Panc1 (cell line): ENCODE measurements around the gene RNF215. TPM values are rescaled to one million over a fixed set of nuclear protein-coding genes. Genes with fewer than 3 reads are reported as not detected.

ENCODE experiments used
- ATAC-seq: fragments of 200-7000 bp; cut with Tn5 transposase; 2 replicates; pipeline ENCODE4 v1.9.1; 2020; ENCODE audit warnings: mild to moderate bottlenecking, moderate library complexity
- BruUV-seq: library from RNA; stranded (reverse); fragments of 400-500 nt; replicated peaks from 2 replicates; lab custom pipeline; 2021; lab: Mats Ljungman, UMichigan
- CTCF ChIA-PET: fragments of 300-600 bp; sonication (Branson Sonifier 250); formaldehyde crosslinking; loops from one replicate; lab custom pipeline; 2022; ENCODE audit warnings: antibody characterized with exemption; lab: Charles Lee
- POLR2A ChIA-PET: fragments of 300-600 bp; sonication (Branson Sonifier 250); formaldehyde crosslinking; loops from one replicate; lab custom pipeline; 2022; ENCODE audit warnings: antibody characterized with exemption; lab: Charles Lee
- DNase-seq: peaks from one replicate; pipeline ENCODE4 v3.0.0-alpha.2; 2010; ENCODE audit warnings: low read depth, low spot score
- H3K27ac ChIP-seq: 2 replicates; pipeline ENCODE4 v1.5.1; 2011; ENCODE audit warnings: mild to moderate bottlenecking, low read length, inconsistent platforms
- H3K27me3 ChIP-seq: fragments of 200-500 bp; sonication (Bioruptor generic); 2 replicates; pipeline ENCODE4 v1.6.0; 2014; ENCODE audit warnings: low read length, inconsistent platforms; ENCODE audit not compliant: control insufficient read depth, insufficient read depth
- H3K36me3 ChIP-seq: fragments of 200-500 bp; sonication (Bioruptor generic); 2 replicates; pipeline ENCODE4 v1.5.1; 2014; ENCODE audit warnings: inconsistent platforms, mild to moderate bottlenecking, low read length, moderate library complexity; ENCODE audit not compliant: control insufficient read depth, insufficient read depth
- H3K4me1 ChIP-seq: 2 replicates; pipeline ENCODE4 v1.5.1; 2011; ENCODE audit warnings: inconsistent platforms, mild to moderate bottlenecking, low read length, moderate library complexity; ENCODE audit not compliant: control insufficient read depth, insufficient read depth
- H3K4me3 ChIP-seq, 2 experiments: 2 replicates each; pipeline ENCODE4 v1.5.1; 2011 to 2012; ENCODE audit warnings: low read depth in 2 of 2, low read length in 2 of 2, mild to moderate bottlenecking in 2 of 2, inconsistent platforms in 1 of 2, moderate library complexity in 1 of 2
- H3K9me3 ChIP-seq: fragments of 200-500 bp; sonication (Bioruptor generic); 2 replicates; pipeline ENCODE4 v1.5.1; 2014; ENCODE audit warnings: low read depth, mild to moderate bottlenecking, inconsistent platforms, low read length, moderate library complexity; ENCODE audit not compliant: control insufficient read depth, insufficient read depth
- POLR2AphosphoS5 ChIP-seq: IDR thresholded peaks from 2 replicates; pipeline ENCODE4 v1.6.1; 2012; ENCODE audit warnings: mild to moderate bottlenecking, low read depth, low read length, moderate library complexity
- REST ChIP-seq, 2 experiments: IDR thresholded peaks; 2 replicates each; pipeline ENCODE4 v1.6.1; 2011 to 2012; ENCODE audit warnings: low read depth in 2 of 2, control low read depth in 1 of 2, low read length in 1 of 2, mild to moderate bottlenecking in 1 of 2, moderate library complexity in 1 of 2; ENCODE audit not compliant: insufficient read depth in 1 of 2
- SIN3A ChIP-seq: IDR thresholded peaks from 2 replicates; pipeline ENCODE4 v1.6.1; 2012; ENCODE audit warnings: low read depth, mild to moderate bottlenecking, low read length, moderate library complexity, borderline replicate concordance; ENCODE audit not compliant: insufficient read depth
- TCF7L2 ChIP-seq: IDR thresholded peaks from 2 replicates; pipeline ENCODE4 v1.6.1; 2011; ENCODE audit warnings: mild to moderate bottlenecking, low read depth, low read length, inconsistent platforms
- in situ Hi-C: cut with HindIII; loops from 2 replicates; pipeline ENCODE4 v1.10.0; 2016; ENCODE audit warnings: low sequenced_read_pairs, low pct_unique_long_range_greater_than_20kb
- intact Hi-C: fragments of 100-400 bp; cut with micrococcal nuclease; formaldehyde crosslinking; loops from one replicate; pipeline ENCODE4 v1.10.0; 2022; ENCODE audit not compliant: unreplicated experiment
- total RNA-seq: library from RNA; stranded (reverse); gene quantifications from one replicate; pipeline ENCODE4 v1.2.1, GENCODE V29; 2021; ENCODE audit not compliant: unreplicated experiment
- TF ChIP-seq, protein P1 (sequence below): fragments of 450-650 bp; IDR thresholded peaks from 2 replicates; pipeline ENCODE4 v1.5.1; 2017; ENCODE audit warnings: mild to moderate bottlenecking

The RNF215 gene
- total RNA-seq, 1 experiment from 2014 or later: 35.8 TPM

DNA sequence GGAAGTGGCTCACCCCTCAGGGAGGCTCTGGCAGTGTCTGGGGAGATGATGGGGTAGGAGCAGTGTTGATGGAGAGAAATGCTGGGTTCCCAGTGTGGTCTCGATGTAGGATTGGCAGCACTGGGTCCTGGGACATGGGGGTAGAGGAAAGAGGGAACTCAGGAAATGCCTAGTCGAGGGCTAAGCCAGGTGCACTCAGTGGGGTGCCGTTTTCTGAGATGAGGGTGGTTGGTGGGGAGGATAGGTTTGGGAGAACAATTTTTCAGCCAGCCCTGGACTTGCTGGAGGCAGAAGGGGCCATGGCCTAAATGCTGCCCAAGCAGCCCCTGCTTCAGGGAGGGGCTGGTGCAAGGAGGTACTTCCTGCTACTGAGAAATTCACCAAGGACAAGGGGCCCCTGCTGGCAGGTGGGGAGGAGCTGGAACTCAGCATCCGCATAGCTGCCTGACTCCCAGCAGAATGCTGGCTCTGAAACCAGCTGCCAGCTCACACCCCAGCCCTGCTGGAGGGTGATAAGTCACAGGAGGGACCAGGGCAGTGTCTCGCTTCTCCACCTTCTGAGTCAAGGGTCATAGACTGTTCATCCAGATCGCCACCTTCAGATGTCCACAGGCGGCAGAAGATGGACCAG is 24.4 kb downstream of the RNF215 start:
- ATAC-seq (no peak), DNase-seq (no peak)
- H3K27me3 ChIP-seq: no peaks in the 10 kb centered on the region
- in situ Hi-C loops (no loop called here), intact Hi-C loops (no loop called here)
- no peak overlapping the region for H3K27ac ChIP-seq
- H3K36me3 ChIP-seq: no peaks in the 10 kb centered on the region
- H3K4me3 ChIP-seq: no peak overlapping the region
- no peaks in the 10 kb centered on the region for H3K4me1 ChIP-seq
- BruUV-seq: no TSS peak
- CTCF ChIA-PET: interaction anchor here (0.6 kb wide), 1 partner anchor 107 kb away, joined by 8 read pairs; no protein-coding TSS in a partner anchor
- POLR2A ChIA-PET: interaction anchor here (0.6 kb wide), 1 partner anchor 680 kb away, joined by 3 read pairs; no protein-coding TSS in a partner anchor
- TF ChIP-seq POLR2AphosphoS5 (no peak), TCF7L2 (no peak)
- no peaks in the 10 kb centered on the region for H3K9me3 ChIP-seq

- Histone ChIP-seq H3K9me3 (no peaks in the 10 kb centered on the region), H3K27ac (no peak overlapping the region), H3K27me3 (no peaks in the 10 kb centered on the region), H3K4me1 (no peaks in the 10 kb centered on the region), H3K36me3 (no peaks in the 10 kb centered on the region), H3K4me3 (no peak overlapping the region)
- TF ChIP-seq POLR2AphosphoS5 (no peak), SIN3A (no peak), REST (IDR thresholded peaks at IDR 0.05; ENCODE audit: insufficient read depth in 1 of 2, low read depth in 2 of 2, low read length in 1 of 2) (no peak), TCF7L2 (no peak)
- TF ChIP-seq, protein P1, sequence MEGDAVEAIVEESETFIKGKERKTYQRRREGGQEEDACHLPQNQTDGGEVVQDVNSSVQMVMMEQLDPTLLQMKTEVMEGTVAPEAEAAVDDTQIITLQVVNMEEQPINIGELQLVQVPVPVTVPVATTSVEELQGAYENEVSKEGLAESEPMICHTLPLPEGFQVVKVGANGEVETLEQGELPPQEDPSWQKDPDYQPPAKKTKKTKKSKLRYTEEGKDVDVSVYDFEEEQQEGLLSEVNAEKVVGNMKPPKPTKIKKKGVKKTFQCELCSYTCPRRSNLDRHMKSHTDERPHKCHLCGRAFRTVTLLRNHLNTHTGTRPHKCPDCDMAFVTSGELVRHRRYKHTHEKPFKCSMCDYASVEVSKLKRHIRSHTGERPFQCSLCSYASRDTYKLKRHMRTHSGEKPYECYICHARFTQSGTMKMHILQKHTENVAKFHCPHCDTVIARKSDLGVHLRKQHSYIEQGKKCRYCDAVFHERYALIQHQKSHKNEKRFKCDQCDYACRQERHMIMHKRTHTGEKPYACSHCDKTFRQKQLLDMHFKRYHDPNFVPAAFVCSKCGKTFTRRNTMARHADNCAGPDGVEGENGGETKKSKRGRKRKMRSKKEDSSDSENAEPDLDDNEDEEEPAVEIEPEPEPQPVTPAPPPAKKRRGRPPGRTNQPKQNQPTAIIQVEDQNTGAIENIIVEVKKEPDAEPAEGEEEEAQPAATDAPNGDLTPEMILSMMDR: no peak
- intact Hi-C loops (no loop called here), in situ Hi-C loops (no loop called here)
- no TSS peak for BruUV-seq
- POLR2A ChIA-PET: no interaction called here
- DNase-seq (no peak), ATAC-seq (no peak)
- CTCF ChIA-PET: interaction anchor here (0.6 kb wide), 1 partner anchor 107 kb away, joined by 8 read pairs; no protein-coding TSS in a partner anchor
These were observed 25.1 kb downstream of the RNF215 start for GRCh38 chr22:30361916-30362650.
